HepG2 (cell line): ENCODE results near the gene NPDC1. TPM values are rescaled to one million over a fixed set of nuclear protein-coding genes. Genes with fewer than 3 reads are reported as not detected.

Experiments
- ATAC-seq: fragments of 200-7000 bp; cut with Tn5 transposase; 3 replicates; pipeline ENCODE4 v1.9.1; 2020; ENCODE audit warnings: mild to moderate bottlenecking, moderate library complexity
- BruUV-seq: library from RNA; stranded (reverse); fragments of 400-500 nt; replicated peaks from 2 replicates; lab custom pipeline; 2021; lab: Mats Ljungman, UMichigan
- CTCF ChIA-PET: fragments of 300-600 bp; formaldehyde crosslinking; extraction: SDS; loops from one replicate; lab custom pipeline; 2021; ENCODE audit warnings: low total read pairs, inconsistent platforms, low intra/inter-chr PET ratio; lab: Yijun Ruan, JAX
- POLR2A ChIA-PET: fragments of 350-600 bp; sonication (Branson Sonifier 250); formaldehyde crosslinking; loops from one replicate; lab custom pipeline; 2020; ENCODE audit warnings: antibody characterized with exemption, inconsistent platforms; lab: Yijun Ruan, JAX
- DNase-seq: peaks from one replicate; pipeline ENCODE4 v3.0.0-alpha.2; 2015; ENCODE audit warnings: low spot score
- FAIRE-seq: peaks from 3 replicates; lab custom pipeline; 2011; peaks lifted over from hg19 to GRCh38; lab: Jason Lieb, UNC
- H2AFZ ChIP-seq: one replicate; pipeline ENCODE4 v1.6.1; 2011; ENCODE audit warnings: low read length, inconsistent platforms
- H3K27ac ChIP-seq: fragments of 300-600 bp; 3 replicates; pipeline ENCODE4 v1.8.0; 2011; ENCODE audit warnings: mixed run types, mild to moderate bottlenecking, mixed read lengths, low read length, inconsistent platforms; ENCODE audit not compliant: insufficient read depth; ENCODE audit errors: extremely low read length
- H3K27me3 ChIP-seq, 2 experiments: fragments of 200-600 bp in 1 of 2; 2 replicates in 1 of 2; 3 replicates in 1 of 2; pipeline versions ENCODE4 v1.6.0 to v1.8.0; 2011; ENCODE audit warnings: low read length in 2 of 2, mild to moderate bottlenecking in 2 of 2, moderate library complexity in 2 of 2, inconsistent platforms in 1 of 2; ENCODE audit not compliant: insufficient read depth in 2 of 2, control insufficient read depth in 1 of 2
- H3K36me3 ChIP-seq, 2 experiments: fragments of 200-600 bp in 1 of 2; replicated peaks in 1 of 2; 2 replicates in 1 of 2; 3 replicates in 1 of 2; pipeline versions ENCODE4 v1.5.1 to v1.8.0; 2011; ENCODE audit warnings: low read length in 2 of 2, inconsistent platforms in 1 of 2; ENCODE audit not compliant: insufficient read depth in 2 of 2, control insufficient read depth in 1 of 2
- H3K4me1 ChIP-seq: 2 replicates; pipeline ENCODE4 v1.5.1; 2012; ENCODE audit warnings: low read length, inconsistent platforms; ENCODE audit not compliant: insufficient read depth
- H3K4me2 ChIP-seq: 2 replicates; pipeline ENCODE4 v1.6.0; 2011; ENCODE audit warnings: low read depth, low read length, inconsistent platforms
- H3K4me3 ChIP-seq, 3 experiments: fragments of 200-600 bp in 1 of 3; sonication (generic), shearing (Covaris generic) in 1 of 3; replicated peaks in 1 of 3; 2 replicates each; pipeline ENCODE4 v1.5.1; 2011 to 2016; ENCODE audit warnings: low read length in 3 of 3, inconsistent platforms in 2 of 3, low read depth in 2 of 3, mild to moderate bottlenecking in 2 of 3, control low read depth in 1 of 3, mixed read lengths in 1 of 3; ENCODE audit not compliant: insufficient read depth in 1 of 3
- H3K79me2 ChIP-seq: one replicate; pipeline ENCODE4 v1.6.1; 2011; ENCODE audit warnings: low read length, inconsistent platforms; ENCODE audit not compliant: insufficient read depth
- H3K9ac ChIP-seq: 2 replicates; pipeline ENCODE4 v1.6.0; 2011; ENCODE audit warnings: mild to moderate bottlenecking, low read depth, low read length, inconsistent platforms; ENCODE audit not compliant: insufficient read depth
- H3K9me3 ChIP-seq: 2 replicates; pipeline ENCODE4 v1.5.1; 2012; ENCODE audit warnings: mild to moderate bottlenecking, low read length
- H4K20me1 ChIP-seq: 2 replicates; pipeline ENCODE4 v1.6.0; 2011; ENCODE audit warnings: inconsistent platforms, mild to moderate bottlenecking, low read length, moderate library complexity; ENCODE audit not compliant: insufficient read depth
- ATM ChIP-seq: fragments of 450-650 bp; IDR thresholded peaks from 2 replicates; pipeline ENCODE4 v1.7.1; 2017; ENCODE audit warnings: mild to moderate bottlenecking, borderline replicate concordance
- KDM1A ChIP-seq: IDR thresholded peaks from 2 replicates; pipeline ENCODE4 v1.6.1; 2016; ENCODE audit warnings: missing compliant biosample characterization
- MAZ ChIP-seq, 2 experiments: sonication (generic) in 1 of 2; formaldehyde crosslinking in 1 of 2; IDR thresholded peaks; 2 replicates each; pipeline versions ENCODE4 v1.5.0 to v1.6.1; 2012 to 2020; ENCODE audit warnings: low read depth in 2 of 2, mild to moderate bottlenecking in 2 of 2, borderline replicate concordance in 1 of 2, improper control_type of control experiment in 1 of 2, low read length in 1 of 2, missing genetic modification reagents in 1 of 2, moderate library complexity in 1 of 2
- SIN3A ChIP-seq: IDR thresholded peaks from 2 replicates; pipeline ENCODE4 v1.6.1; 2011; ENCODE audit warnings: low read depth, mild to moderate bottlenecking, control low read depth, low read length, borderline replicate concordance
- SKI ChIP-seq: fragments of 450-650 bp; IDR thresholded peaks from one replicate; pipeline ENCODE4 v1.6.1; 2018; ENCODE audit warnings: mild to moderate bottlenecking; ENCODE audit not compliant: partially characterized antibody
- TERF1 ChIP-seq: sonication (generic); formaldehyde crosslinking; IDR thresholded peaks from 2 replicates; pipeline ENCODE4 v1.8.0; 2022; ENCODE audit warnings: mild to moderate bottlenecking, missing genetic modification reagents, moderate library complexity
- TRAFD1 ChIP-seq: sonication (generic); formaldehyde crosslinking; IDR thresholded peaks from 2 replicates; pipeline ENCODE4 v1.5.1; 2020; ENCODE audit warnings: missing genetic modification reagents, mild to moderate bottlenecking, borderline replicate concordance
- ZBTB33 ChIP-seq: sonication (generic); formaldehyde crosslinking; IDR thresholded peaks from 2 replicates; pipeline ENCODE4 v1.4.0; 2020; ENCODE audit warnings: missing genetic modification reagents
- ZMAT5 ChIP-seq: sonication (generic); formaldehyde crosslinking; IDR thresholded peaks from 2 replicates; pipeline ENCODE4 v1.5.0; 2020; ENCODE audit warnings: mild to moderate bottlenecking, low read depth, missing genetic modification reagents, borderline replicate concordance
- ZNF17 ChIP-seq: sonication (generic); formaldehyde crosslinking; IDR thresholded peaks from 2 replicates; pipeline ENCODE4 v1.5.0; 2020; ENCODE audit warnings: mild to moderate bottlenecking, missing genetic modification reagents
- ZNF709 ChIP-seq: sonication (generic); formaldehyde crosslinking; IDR thresholded peaks from 2 replicates; pipeline ENCODE4 v1.5.0; 2020; ENCODE audit warnings: mild to moderate bottlenecking, missing genetic modification reagents
- ZNF747 ChIP-seq: sonication (generic); formaldehyde crosslinking; IDR thresholded peaks from 2 replicates; pipeline ENCODE4 v1.8.1; 2023; ENCODE audit warnings: missing genetic modification reagents, mild to moderate bottlenecking, borderline replicate concordance
- WGBS: methylation state at CpG from one replicate; pipeline ENCODE4 v1.1.6; 2017; ENCODE audit warnings: low lambda C conversion rate; 5-methylcytosine and 5-hydroxymethylcytosine counted together
- in situ Hi-C: cut with HindIII; loops from 2 replicates; pipeline ENCODE4 v1.10.0; 2017; ENCODE audit warnings: low pct_unique_long_range_greater_than_20kb; ENCODE audit not compliant: extremely low pct_ligation_motif_present
- intact Hi-C: fragments of 100-400 bp; cut with micrococcal nuclease; formaldehyde crosslinking; loops from one replicate; pipeline ENCODE4 v1.10.0; 2022; ENCODE audit not compliant: unreplicated experiment
- polyA plus RNA-seq, 8 experiments: library from polyadenylated mRNA; depleted of rRNA in 3 of 8; stranded (reverse) in 7 of 8; unstranded in 1 of 8; fragments of >200 nt; fragmentation: Illumina TruSeq in 4 of 8; extraction: Trizol in 4 of 8; gene quantifications; 2 replicates each; pipeline versions ENCODE4 v1.2.1 to v1.2.3, GENCODE V29; 2011 to 2016; ENCODE audit warnings: low read depth in 4 of 8, missing spikeins in 1 of 8, mixed read lengths in 1 of 8; ENCODE audit not compliant: insufficient read depth in 1 of 8
- total RNA-seq, 5 experiments: library from RNA; depleted of rRNA; stranded (reverse); fragments of >200 nt; fragmentation: Illumina TruSeq; extraction: Trizol; gene quantifications; 2 replicates each; pipeline ENCODE4 v1.2.3, GENCODE V29; 2016; ENCODE audit warnings: low read depth in 1 of 5

The NPDC1 gene
- total and polyA plus RNA-seq, 2 of the 13 experiments (the other 11 are each of a cell fraction or from before 2014, with no cell fraction given), result 0.84 to 5.4 TPM

- H3K9ac ChIP-seq, result no peak overlapping the region
- intact Hi-C loops, result no loop called here
Measured at GRCh38 chr9:137082925-137083290, 36.9 kb upstream of the NPDC1 start.

More at GRCh38 chr9:137082925-137083290, 36.9 kb upstream of the NPDC1 start:
- Histone ChIP-seq H3K27me3 (no peaks in the 10 kb centered on the region; a peak in 1 of 5 replicates), H3K4me3 (no peak overlapping the region), H3K36me3 (peaks cover 9 to 16% of the 10 kb centered on the region in 2 experiments; a peak in 4 of 5 replicates), H3K27ac (no peak overlapping the region), H3K79me2 (peaks cover 3% of the 10 kb centered on the region), H4K20me1 (no peaks in the 10 kb centered on the region), H3K4me2 (no peak overlapping the region), H2AFZ (no peak overlapping the region), H3K4me1 (peaks cover 47% of the 10 kb centered on the region), H3K9me3 (no peaks in the 10 kb centered on the region)
- WGBS, result 91% methylated on average over 7 of the region's 8 CpGs
- DNase-seq (no peak), ATAC-seq (no peak), FAIRE-seq (no peak)
- in situ Hi-C loops, result no loop called here
- ChIA-PET CTCF (no interaction called here), POLR2A (interaction anchor here (1.1 to 6.4 kb wide), 6 partner anchors 13 to 195 kb away, joined by 3 to 105 read pairs (median 6); partner anchors contain the start of genes SAPCD2, TOR4A and TUBB4B)
- TF ChIP-seq TERF1 (CRISPR knock-in tag) (no peak), ZNF709 (no peak), ZNF747 (CRISPR knock-in tag) (no peak), SKI (no peak), ZNF17 (CRISPR knock-in tag) (no peak), SIN3A (no peak), ZBTB33 (no peak), TRAFD1 (CRISPR knock-in tag) (no peak), MAZ (IDR thresholded peaks at IDR 0.05; ENCODE audit: borderline replicate concordance, low read depth, low read length) (no peak), MAZ (CRISPR knock-in tag; IDR thresholded peaks at IDR 0.05; ENCODE audit: low read depth) (no peak), ATM (no peak), ZMAT5 (CRISPR knock-in tag) (no peak), KDM1A (no peak)
- no TSS peak for BruUV-seq
